SH-SY5Y (cell line): Measurements from ENCODE around the gene CLSTN2.

ENCODE experiments used
- GATA2 ChIP-seq: IDR thresholded peaks from 2 replicates; pipeline ENCODE4 v1.6.1; 2011; ENCODE audit warnings: mild to moderate bottlenecking, low read depth, low read length
- GATA3 ChIP-seq: IDR thresholded peaks from 2 replicates; pipeline ENCODE4 v1.6.1; 2011; ENCODE audit warnings: low read depth, mild to moderate bottlenecking, low read length, moderate library complexity

DNA sequence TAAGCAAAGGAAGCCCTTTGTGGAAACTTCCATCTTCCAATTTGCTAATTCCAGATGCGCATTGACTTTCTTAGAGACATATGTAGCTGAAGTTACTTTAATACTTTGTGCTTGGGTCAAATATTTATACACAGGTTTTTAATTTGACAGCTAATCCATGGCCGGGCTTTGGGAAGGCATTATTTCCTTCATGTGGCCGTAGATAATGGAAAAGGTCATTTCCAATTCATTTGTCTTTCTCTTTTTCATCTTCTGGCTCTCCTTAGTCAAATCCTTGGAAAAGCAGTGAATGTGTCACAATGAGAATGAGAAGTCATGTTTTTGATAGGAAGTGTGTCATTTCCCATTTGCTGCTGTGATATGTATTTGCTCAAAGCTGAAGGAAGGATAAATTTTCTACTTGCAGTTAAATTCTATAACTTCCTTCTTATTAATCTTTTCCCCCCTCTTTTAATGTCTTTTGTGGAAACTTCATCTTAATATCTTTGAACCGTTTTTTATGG lies 323.3 kb downstream of the CLSTN2 start:
- TF ChIP-seq GATA3: no peak
- TF ChIP-seq GATA2: no peak
